ENCODE data around the gene ZNF219. TPM values are rescaled to one million over a fixed set of nuclear protein-coding genes. Genes with fewer than 3 reads are reported as not detected.
A peak's percentile ranks its signal among the peaks of the same experiment; 100 is the strongest.

ZNF219 gene
- total and polyA plus RNA-seq, 2 of the 13 experiments (the other 11 are each of a cell fraction or from before 2014, with no cell fraction given): 34.5 to 36.6 TPM

- TF ChIP-seq PAXIP1 (CRISPR knock-in tag; conservative IDR thresholded peaks at IDR 0.05) (peak; percentile 98), ZNF101 (CRISPR knock-in tag; IDR thresholded peaks at IDR 0.05; ENCODE audit: borderline replicate concordance, low read depth) (0 out of 2 replicates have a peak, but pooled peaks have one; percentile 20), FOXO1 (CRISPR knock-in tag; IDR thresholded peaks at IDR 0.05) (no peak; the same call in 1 of the 2 replicates), ATF2 (CRISPR knock-in tag; IDR thresholded peaks at IDR 0.05) (peak; percentile 56; the same call in 1 of the 2 replicates), PHF8 (CRISPR knock-in tag; IDR thresholded peaks at IDR 0.05) (peak; percentile 53), ZNF703 (CRISPR knock-in tag; IDR thresholded peaks at IDR 0.05; ENCODE audit: borderline replicate concordance) (no peak), TBX2 (CRISPR knock-in tag; IDR thresholded peaks at IDR 0.05; ENCODE audit: borderline replicate concordance) (peak; percentile 93), SRSF9 (IDR thresholded peaks at IDR 0.05; ENCODE audit: borderline replicate concordance, insufficient read depth, low read depth, low read length, poor library complexity, severe bottlenecking) (no peak), MEIS2 (CRISPR knock-in tag; IDR thresholded peaks at IDR 0.05) (peak; percentile 85), ZNF747 (CRISPR knock-in tag; IDR thresholded peaks at IDR 0.05; ENCODE audit: borderline replicate concordance) (no peak; the same call in 1 of the 2 replicates), HOXA5 (CRISPR knock-in tag; IDR thresholded peaks at IDR 0.05) (peak; percentile 70), ARID3A (IDR thresholded peaks at IDR 0.05; ENCODE audit: low read depth, low read length) (peak; percentile 62; the same call in 1 of the 2 replicates), ZBTB7B (CRISPR knock-in tag; IDR thresholded peaks at IDR 0.05) (peak; percentile 73; the same call in 1 of the 2 replicates), U2AF1 (optimal IDR thresholded peaks at IDR 0.05; ENCODE audit: low read depth, low read length) (no peak), ZSCAN21 (CRISPR knock-in tag; IDR thresholded peaks at IDR 0.05; ENCODE audit: borderline replicate concordance) (no peak), PHB2 (IDR thresholded peaks at IDR 0.05; ENCODE audit: partially characterized antibody) (no peak), ZNF562 (CRISPR knock-in tag; IDR thresholded peaks at IDR 0.05; ENCODE audit: borderline replicate concordance) (no peak), SIX1 (CRISPR knock-in tag; IDR thresholded peaks at IDR 0.05; ENCODE audit: borderline replicate concordance) (no peak), ZBTB34 (CRISPR knock-in tag; IDR thresholded peaks at IDR 0.05) (0 out of 2 replicates have a peak, but pooled peaks have one; percentile 51), PPARG (CRISPR knock-in tag; conservative IDR thresholded peaks at IDR 0.05) (peak; percentile 94), ZNF816 (CRISPR knock-in tag; IDR thresholded peaks at IDR 0.05; ENCODE audit: borderline replicate concordance) (no peak), DNMT1 (CRISPR knock-in tag; IDR thresholded peaks at IDR 0.05) (no peak)
These were observed 42.9 kb downstream of the ZNF219 start (continued) for GRCh38 chr14:21055432-21056117.

All from HepG2 (cell line).